WTC11 (cell line): ENCODE results near the gene LACTBL1. TPM values are rescaled to one million over a fixed set of nuclear protein-coding genes. Genes with fewer than 3 reads are reported as not detected.

Source experiments
- AR ChIP-seq: fragments of 250-450 bp; sonication (Bioruptor Pico); IDR thresholded peaks from 2 replicates; pipeline ENCODE4 v1.9.0; 2021; ENCODE audit warnings: mild to moderate bottlenecking
- ATF6 ChIP-seq: sonication (generic); formaldehyde crosslinking; IDR thresholded peaks from 2 replicates; pipeline ENCODE4 v1.8.1; 2023; ENCODE audit warnings: mild to moderate bottlenecking, missing genetic modification reagents
- FOXP4 ChIP-seq: sonication (generic); formaldehyde crosslinking; IDR thresholded peaks from 2 replicates; pipeline ENCODE4 v1.8.0; 2022; ENCODE audit warnings: mild to moderate bottlenecking, missing genetic modification reagents
- GRHL2 ChIP-seq: fragments of 250-450 bp; sonication (Bioruptor Pico); IDR thresholded peaks from 2 replicates; pipeline ENCODE4 v1.8.0; 2022; ENCODE audit warnings: mild to moderate bottlenecking, moderate library complexity; ENCODE audit not compliant: insufficient replicate concordance, severe bottlenecking
- HMGXB4 ChIP-seq: sonication (generic); formaldehyde crosslinking; IDR thresholded peaks from 2 replicates; pipeline ENCODE4 v1.8.1; 2023; ENCODE audit warnings: mild to moderate bottlenecking, moderate library complexity, missing genetic modification reagents
- IRF1 ChIP-seq: sonication (generic); formaldehyde crosslinking; IDR thresholded peaks from 2 replicates; pipeline ENCODE4 v1.8.0; 2023; ENCODE audit warnings: missing genetic modification reagents
- SOX15 ChIP-seq: fragments of 250-450 bp; sonication (Bioruptor Pico); IDR thresholded peaks from 2 replicates; pipeline ENCODE4 v1.9.0; 2021; ENCODE audit warnings: mild to moderate bottlenecking
- TEAD1 ChIP-seq: sonication (generic); formaldehyde crosslinking; IDR thresholded peaks from 2 replicates; pipeline ENCODE4 v1.8.0; 2022; ENCODE audit warnings: mild to moderate bottlenecking, missing genetic modification reagents
- USF1 ChIP-seq: sonication (generic); formaldehyde crosslinking; IDR thresholded peaks from 2 replicates; pipeline ENCODE4 v1.8.0; 2022; ENCODE audit warnings: mild to moderate bottlenecking, missing genetic modification reagents
- ZNF138 ChIP-seq: sonication (generic); formaldehyde crosslinking; conservative IDR thresholded peaks from 2 replicates; pipeline ENCODE4 v1.8.1; 2022; ENCODE audit warnings: mild to moderate bottlenecking, moderate library complexity, missing genetic modification reagents
- ZNF317 ChIP-seq: sonication (generic); formaldehyde crosslinking; IDR thresholded peaks from 2 replicates; pipeline ENCODE4 v1.8.1; 2023; ENCODE audit warnings: low read depth, mild to moderate bottlenecking, moderate library complexity, missing genetic modification reagents, borderline replicate concordance
- ZNF425 ChIP-seq: fragments of 250-450 bp; sonication (Bioruptor Pico); conservative IDR thresholded peaks from 2 replicates; pipeline ENCODE4 v1.9.0; 2021; ENCODE audit warnings: mild to moderate bottlenecking
- ZSCAN18 ChIP-seq: fragments of 250-450 bp; sonication (Bioruptor Pico); IDR thresholded peaks from 2 replicates; pipeline ENCODE4 v2.1.2; 2022; ENCODE audit warnings: mild to moderate bottlenecking, moderate library complexity
- total RNA-seq: library from RNA; stranded (reverse); gene quantifications from 3 replicates; pipeline ENCODE4 v1.2.3, GENCODE V29; 2021

LACTBL1 gene
- total RNA-seq, 1 experiment from 2014 or later, result not detected

GRCh38 chr1:23019094-23019862 is 46.6 kb upstream of the LACTBL1 start, which contains the start of gene KDM1A (continued):
- TF ChIP-seq FOXP4 (CRISPR knock-in tag) (0 out of 2 replicates have a peak, but pooled peaks have one; percentile 55), SOX15 (no peak), ZNF425 (CRISPR knock-in tag) (no peak), USF1 (CRISPR knock-in tag) (peak; percentile 76; the same call in 1 of the 2 replicates), HMGXB4 (CRISPR knock-in tag) (peak; percentile 99), ZSCAN18 (CRISPR knock-in tag) (no peak), IRF1 (CRISPR knock-in tag) (no peak), ZNF138 (no peak), AR (no peak), TEAD1 (CRISPR knock-in tag) (peak; percentile 93), GRHL2 (CRISPR knock-in tag) (no peak), ZNF317 (peak; percentile 25; the same call in 1 of the 2 replicates), ATF6 (CRISPR knock-in tag) (no peak)
